Small intestine (tissue), 7 donors: ENCODE results near the gene GPR61. TPM values are rescaled to one million over a fixed set of nuclear protein-coding genes. Genes with fewer than 3 reads are reported as not detected.

Experiments
- DNase-seq, 2 donors: peaks; one replicate each; pipeline versions ENCODE4 v3.0.0 to v3.0.0-alpha.2; 2013
- FAIRE-seq: peaks from 2 replicates; lab custom pipeline; 2012; peaks lifted over from hg19 to GRCh38; lab: Jason Lieb, UNC
- H3K27ac ChIP-seq, 3 donors: one replicate each; pipeline ENCODE4 v1.5.1; 2013; ENCODE audit warnings: low read length in 2 of 3, mild to moderate bottlenecking in 2 of 3, control low read depth in 1 of 3, inconsistent platforms in 1 of 3, low read depth in 1 of 3, moderate library complexity in 1 of 3
- H3K27me3 ChIP-seq, 3 donors: one replicate each; pipeline ENCODE4 v1.6.1; 2013; ENCODE audit warnings: low read length in 3 of 3, inconsistent platforms in 1 of 3; ENCODE audit not compliant: control insufficient read depth in 3 of 3, insufficient read depth in 3 of 3
- H3K36me3 ChIP-seq, 3 donors: one replicate each; pipeline ENCODE4 v1.6.1; 2013; ENCODE audit warnings: low read length in 3 of 3, inconsistent platforms in 1 of 3, low read depth in 1 of 3, mild to moderate bottlenecking in 1 of 3, moderate library complexity in 1 of 3; ENCODE audit not compliant: control insufficient read depth in 3 of 3, insufficient read depth in 2 of 3
- H3K4me1 ChIP-seq, 3 donors: one replicate each; pipeline ENCODE4 v1.6.1; 2013; ENCODE audit warnings: low read length in 2 of 3, inconsistent platforms in 1 of 3, low read depth in 1 of 3, mild to moderate bottlenecking in 1 of 3, moderate library complexity in 1 of 3; ENCODE audit not compliant: control insufficient read depth in 3 of 3, insufficient read depth in 2 of 3
- H3K4me3 ChIP-seq, 3 donors: one replicate each; pipeline ENCODE4 v1.5.1; 2013; ENCODE audit warnings: low read length in 3 of 3, control low read depth in 1 of 3, inconsistent platforms in 1 of 3, low read depth in 1 of 3, mild to moderate bottlenecking in 1 of 3, moderate library complexity in 1 of 3
- H3K9me3 ChIP-seq, 2 donors: one replicate each; pipeline ENCODE4 v1.6.1; 2013; ENCODE audit warnings: low read depth in 1 of 2, low read length in 1 of 2; ENCODE audit not compliant: control insufficient read depth in 2 of 2, insufficient read depth in 1 of 2
- WGBS, 3 donors: extraction: QIAGEN DNeasy Blood & Tissue Kit; methylation state at CpG; one replicate each; pipeline ENCODE4 v1.1.7; 2013; 5-methylcytosine and 5-hydroxymethylcytosine counted together
- polyA plus RNA-seq, 4 donors: library from polyadenylated mRNA; stranded (reverse) in 3 of 4; unstranded in 1 of 4; fragments of 200-250 nt in 3 of 4; fragments of 120-200 nt in 1 of 4; gene quantifications; one replicate each; pipeline versions ENCODE4 v1.2.1 to v1.2.3, GENCODE V29; 2013
- donor health status: healthy with polysubstance abuse.
- donor health status: control.
- donor health status: control.
- donor health status: Bipolar disorder and iron deficiency.
- donor health status: healthy.

Gene GPR61
- polyA plus RNA-seq, 4 donors, result 0.09 to 0.64 TPM; not detected in 2

GRCh38 chr1:109537450-109538178 is 2.1 kb upstream of the GPR61 start:
- Histone ChIP-seq H3K9me3 (no peaks in the 10 kb centered on the region), H3K4me3 (no peak overlapping the region), H3K4me1 (peaks cover 0 to 2% (median 0%) of the 10 kb centered on the region in 3 donors), H3K27ac (no peak overlapping the region), H3K27me3 (no peaks in the 10 kb centered on the region), H3K36me3 (no peaks in the 10 kb centered on the region)
- FAIRE-seq (no peak), DNase-seq (no peak)
- WGBS, 3 donors, result 87 to 95% (median 91%) methylated on average over 9 of the region's 9 CpGs

DNA sequence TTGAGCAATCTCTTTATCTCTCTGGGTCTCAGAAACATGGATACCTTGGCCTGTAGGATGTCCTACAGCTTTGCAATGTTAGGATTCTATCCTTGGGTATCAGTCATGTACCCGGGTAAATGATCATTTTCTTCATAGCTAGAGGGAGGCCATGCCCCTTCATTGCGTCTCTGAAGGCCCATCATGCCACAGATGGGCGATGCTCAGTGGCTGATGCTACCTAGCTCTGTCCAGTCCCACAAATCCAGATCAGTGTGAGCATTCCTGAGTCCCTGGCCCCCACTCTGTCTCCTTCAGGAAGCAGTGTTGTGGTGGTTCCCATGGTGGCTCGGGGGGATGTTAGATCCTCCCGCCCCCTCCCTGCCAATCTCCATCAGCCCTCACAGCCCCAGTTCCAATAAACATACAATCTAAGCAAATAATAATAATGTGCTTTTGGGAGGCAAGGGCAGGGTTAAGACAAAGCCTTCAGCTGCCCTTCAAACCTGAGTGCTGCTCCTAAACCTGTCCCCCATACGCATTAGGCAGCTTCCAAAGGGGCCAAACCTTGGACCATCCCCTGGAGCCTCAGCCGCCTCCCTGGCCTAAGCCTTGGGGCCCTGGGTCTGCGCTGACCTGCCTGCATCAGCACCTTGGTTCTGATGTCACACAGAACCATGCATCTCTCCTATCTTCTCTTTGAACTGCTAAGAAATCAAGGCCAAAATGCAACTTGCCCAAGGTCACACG is 681 bp upstream of the GPR61 start:
- H3K4me3 ChIP-seq, result no peak overlapping the region
- FAIRE-seq (no peak), DNase-seq (no peak)
- H3K9me3 ChIP-seq, result no peaks in the 10 kb centered on the region
- no peaks in the 10 kb centered on the region for H3K4me1 ChIP-seq
- 90 to 93% (median 92%) methylated on average over 9 of the region's 9 CpGs for WGBS, 3 donors
- no peak overlapping the region for H3K27ac ChIP-seq
- H3K27me3 ChIP-seq, result no peaks in the 10 kb centered on the region
- H3K36me3 ChIP-seq, result no peaks in the 10 kb centered on the region

- Histone ChIP-seq H3K27ac (no peak overlapping the region), H3K4me1 (no peaks in the 10 kb centered on the region), H3K4me3 (no peak overlapping the region), H3K9me3 (no peaks in the 10 kb centered on the region), H3K27me3 (no peaks in the 10 kb centered on the region), H3K36me3 (no peaks in the 10 kb centered on the region)
- FAIRE-seq (no peak), DNase-seq (no peak)
- WGBS, 3 donors, result 79 to 80% (median 79%) methylated on average over 3 of the region's 3 CpGs
These were observed 1.4 kb downstream of the GPR61 start for GRCh38 chr1:109541102-109541501.

- no peaks in the 10 kb centered on the region for H3K36me3 ChIP-seq
- no peaks in the 10 kb centered on the region for H3K9me3 ChIP-seq
- H3K27me3 ChIP-seq, result no peaks in the 10 kb centered on the region
- H3K4me1 ChIP-seq, result peaks cover 0 to 11% (median 0%) of the 10 kb centered on the region in 3 donors
- 86 to 94% (median 87%) methylated on average over 9 to 10 of the region's 10 CpGs for WGBS, 3 donors
- H3K27ac ChIP-seq, result no peak overlapping the region
- no peak overlapping the region for H3K4me3 ChIP-seq
- no peak for FAIRE-seq
- DNase-seq, result no peak
These were observed 3.0 kb downstream of the GPR61 start for GRCh38 chr1:109542657-109543056.

GRCh38 chr1:109543283-109543987 is 3.8 kb downstream of the GPR61 start:
- no peak for FAIRE-seq
- Histone ChIP-seq H3K9me3 (no peaks in the 10 kb centered on the region), H3K27me3 (no peaks in the 10 kb centered on the region), H3K4me3 (no peak overlapping the region), H3K36me3 (no peaks in the 10 kb centered on the region), H3K27ac (no peak overlapping the region), H3K4me1 (peaks cover 0 to 11% (median 0%) of the 10 kb centered on the region in 3 donors)
- WGBS, 3 donors, result 85 to 91% (median 89%) methylated on average over 24 of the region's 24 CpGs
- no peak for DNase-seq

DNA sequence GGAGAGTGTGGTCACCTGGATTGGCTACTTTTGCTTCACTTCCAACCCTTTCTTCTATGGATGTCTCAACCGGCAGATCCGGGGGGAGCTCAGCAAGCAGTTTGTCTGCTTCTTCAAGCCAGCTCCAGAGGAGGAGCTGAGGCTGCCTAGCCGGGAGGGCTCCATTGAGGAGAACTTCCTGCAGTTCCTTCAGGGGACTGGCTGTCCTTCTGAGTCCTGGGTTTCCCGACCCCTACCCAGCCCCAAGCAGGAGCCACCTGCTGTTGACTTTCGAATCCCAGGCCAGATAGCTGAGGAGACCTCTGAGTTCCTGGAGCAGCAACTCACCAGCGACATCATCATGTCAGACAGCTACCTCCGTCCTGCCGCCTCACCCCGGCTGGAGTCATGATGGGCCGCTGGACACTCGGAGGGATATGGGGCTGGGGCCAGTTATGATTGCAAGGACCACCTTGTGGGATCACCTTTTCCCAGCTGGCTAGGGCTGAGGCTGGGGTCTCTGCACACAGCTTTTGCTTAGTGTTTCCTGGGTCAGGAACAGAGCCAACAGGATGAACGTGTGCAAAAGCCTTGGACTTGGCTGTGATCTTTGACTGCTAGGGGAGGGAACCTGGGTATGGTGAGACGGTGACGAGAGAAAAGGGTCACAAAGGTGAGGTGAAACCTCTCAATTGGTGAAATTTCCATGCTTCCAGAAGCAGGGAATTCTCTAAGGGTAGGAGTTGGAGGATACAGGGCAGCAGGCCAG is 4.5 kb downstream of the GPR61 start:
- no peak overlapping the region for H3K27ac ChIP-seq
- FAIRE-seq (no peak), DNase-seq (no peak)
- peaks cover 0 to 11% (median 0%) of the 10 kb centered on the region in 3 donors for H3K4me1 ChIP-seq
- 63 to 74% (median 68%) methylated on average over 14 of the region's 14 CpGs for WGBS, 3 donors
- no peaks in the 10 kb centered on the region for H3K36me3 ChIP-seq
- H3K9me3 ChIP-seq, result no peaks in the 10 kb centered on the region
- H3K27me3 ChIP-seq, result no peaks in the 10 kb centered on the region
- no peak overlapping the region for H3K4me3 ChIP-seq

- WGBS, 3 donors, result 5 to 27% (median 19%) methylated on average over 5 of the region's 5 CpGs
These were observed 6.8 kb downstream of the GPR61 start for GRCh38 chr1:109546311-109547109.

More at GRCh38 chr1:109546311-109547109, 6.8 kb downstream of the GPR61 start:
- peaks cover 0 to 15% (median 4%) of the 10 kb centered on the region in 3 donors for H3K4me1 ChIP-seq
- DNase-seq, result peak; percentile 94 to 96
- peak overlapping the region in 2 of 3 donors; percentile 71 for H3K4me3 ChIP-seq
- H3K27me3 ChIP-seq, result no peaks in the 10 kb centered on the region
- peak overlapping the region; percentile 72 to 91 (median 87) for H3K27ac ChIP-seq
- no peaks in the 10 kb centered on the region for H3K36me3 ChIP-seq
- no peaks in the 10 kb centered on the region for H3K9me3 ChIP-seq
- FAIRE-seq, result no peak
